CD4-positive, alpha-beta memory T cell (primary cell): ENCODE measurements around the gene INAVA. TPM values are rescaled to one million over a fixed set of nuclear protein-coding genes. Genes with fewer than 3 reads are reported as not detected.
"Not testable (repeated sequence)": the region's sequence is repeated elsewhere in the genome, so short reads cannot be mapped to it uniquely, and the experiment has no call there.

Experiments
- CTCF ChIA-PET: fragments of 350-600 bp; sonication (Branson Sonifier 250); formaldehyde crosslinking; loops from one replicate; lab custom pipeline; 2021; ENCODE audit warnings: inconsistent platforms; ENCODE audit not compliant: partially characterized antibody; lab: Charles Lee
- POLR2A ChIA-PET: fragments of 350-600 bp; sonication (Branson Sonifier 250); formaldehyde crosslinking; loops from one replicate; lab custom pipeline; 2021; ENCODE audit not compliant: partially characterized antibody; lab: Charles Lee
- DNase-seq, 5 donors: peaks; one replicate each; pipeline versions ENCODE4 v3.0.0 to v3.0.0-alpha.2; 2020 to 2022; ENCODE audit warnings: mixed read lengths in 1 of 5
- H3K27ac ChIP-seq: one replicate; pipeline ENCODE4 v1.7.0; 2013; ENCODE audit warnings: low read depth, low read length
- H3K27me3 ChIP-seq: 2 replicates; pipeline ENCODE4 v1.7.0; 2013; ENCODE audit warnings: mild to moderate bottlenecking, low read length, moderate library complexity; ENCODE audit not compliant: insufficient read depth
- H3K36me3 ChIP-seq: 2 replicates; pipeline ENCODE4 v1.7.0; 2013; ENCODE audit warnings: mild to moderate bottlenecking, low read length, moderate library complexity; ENCODE audit not compliant: insufficient read depth
- H3K4me1 ChIP-seq: 2 replicates; pipeline ENCODE4 v1.7.0; 2013; ENCODE audit warnings: mild to moderate bottlenecking, low read length, moderate library complexity; ENCODE audit not compliant: insufficient read depth
- H3K4me3 ChIP-seq, 2 donors: one replicate each; pipeline ENCODE4 v1.7.0; 2013; ENCODE audit warnings: low read length in 2 of 2, mild to moderate bottlenecking in 1 of 2
- H3K9me3 ChIP-seq, 2 donors: one replicate each; pipeline ENCODE4 v1.7.0; 2013; ENCODE audit warnings: low read length in 2 of 2, control low read depth in 1 of 2; ENCODE audit not compliant: control insufficient read depth in 1 of 2
- H3K27ac Mint-ChIP-seq, 7 donors: one replicate each; pipeline ENCODE4 v1.8.0; 2020 to 2021; ENCODE audit warnings: mixed read lengths in 7 of 7, mild to moderate bottlenecking in 6 of 7, inconsistent platforms in 3 of 7, moderate library complexity in 3 of 7
- H3K27me3 Mint-ChIP-seq, 2 donors: one replicate each; pipeline ENCODE4 v1.8.0; 2020 to 2021; ENCODE audit warnings: mixed read lengths in 2 of 2
- H3K36me3 Mint-ChIP-seq, 2 donors: one replicate each; pipeline ENCODE4 v1.8.0; 2020 to 2021; ENCODE audit warnings: mixed read lengths in 2 of 2, inconsistent platforms in 1 of 2, mild to moderate bottlenecking in 1 of 2
- H3K4me1 Mint-ChIP-seq, 4 donors: one replicate each; pipeline ENCODE4 v1.8.0; 2020 to 2021; ENCODE audit warnings: mixed read lengths in 4 of 4, mild to moderate bottlenecking in 1 of 4
- H3K4me3 Mint-ChIP-seq, 8 donors: one replicate each; pipeline ENCODE4 v1.8.0; 2020 to 2021; ENCODE audit warnings: mixed read lengths in 8 of 8, mild to moderate bottlenecking in 7 of 8, moderate library complexity in 6 of 8, inconsistent platforms in 3 of 8
- H3K9me3 Mint-ChIP-seq, 8 donors: one replicate each; pipeline ENCODE4 v1.8.0; 2020 to 2021; ENCODE audit warnings: mixed read lengths in 8 of 8, mild to moderate bottlenecking in 5 of 8, inconsistent platforms in 3 of 8, moderate library complexity in 1 of 8
- intact Hi-C: fragments of 100-400 bp; cut with micrococcal nuclease; formaldehyde crosslinking; loops from one replicate; pipeline ENCODE4 v1.15.1; 2023
- polyA plus RNA-seq, 2 donors: library from polyadenylated mRNA; unstranded; fragments of 300-500 nt; fragmentation: Illumina TruSeq; gene quantifications; one replicate each; pipeline ENCODE4 v1.2.3, GENCODE V29; 2021
- total RNA-seq, 2 experiments: library from RNA; stranded (reverse); gene quantifications; one replicate each; pipeline ENCODE4 v1.2.3, GENCODE V29; 2021

INAVA gene
- total and polyA plus RNA-seq, 4 experiments from 2014 or later = 0.20 to 0.70 (median 0.28) TPM; not detected in 1

- no peaks in the 10 kb centered on the region for H3K36me3 ChIP-seq
- Mint-ChIP-seq H3K4me1 (peaks cover 2 to 5% (median 4%) of the 10 kb centered on the region in 4 donors), H3K4me3 (no peak overlapping the region), H3K27me3 (peaks cover 2% of the 10 kb centered on the region in 2 donors), H3K36me3 (no peaks in the 10 kb centered on the region), H3K9me3 (no peaks in the 10 kb centered on the region), H3K27ac (no peak overlapping the region)
- DNase-seq = no peak
- H3K9me3 ChIP-seq = no peaks in the 10 kb centered on the region
- CTCF ChIA-PET = interaction anchor here (1.3 kb wide), 1 partner anchor 9 kb away, joined by 3 read pairs; no protein-coding TSS in a partner anchor
- POLR2A ChIA-PET = no interaction called here
- intact Hi-C loops = no loop called here
- H3K4me3 ChIP-seq = no peak overlapping the region
- no peaks in the 10 kb centered on the region for H3K4me1 ChIP-seq
- no peak overlapping the region for H3K27ac ChIP-seq
- no peaks in the 10 kb centered on the region for H3K27me3 ChIP-seq
Observed at GRCh38 chr1:200922406-200922805, 27.7 kb downstream of the INAVA start.

- intact Hi-C loops = no loop called here
- peaks cover 2% of the 10 kb centered on the region in 2 donors for H3K27me3 Mint-ChIP-seq
- H3K4me3 Mint-ChIP-seq = no peak overlapping the region
- no peaks in the 10 kb centered on the region for H3K36me3 Mint-ChIP-seq
- no peaks in the 10 kb centered on the region for H3K36me3 ChIP-seq
- DNase-seq = no peak
- H3K9me3 Mint-ChIP-seq = no peaks in the 10 kb centered on the region
- H3K9me3 ChIP-seq = no peaks in the 10 kb centered on the region
- peaks cover 2 to 5% (median 4%) of the 10 kb centered on the region in 4 donors for H3K4me1 Mint-ChIP-seq
- H3K27ac Mint-ChIP-seq = no peak overlapping the region
- CTCF ChIA-PET = no interaction called here
- POLR2A ChIA-PET = no interaction called here
- no peaks in the 10 kb centered on the region for H3K4me1 ChIP-seq
- no peak overlapping the region for H3K27ac ChIP-seq
- no peak overlapping the region for H3K4me3 ChIP-seq
- no peaks in the 10 kb centered on the region for H3K27me3 ChIP-seq
Observed at GRCh38 chr1:200923601-200924000, 28.9 kb downstream of the INAVA start.

- Mint-ChIP-seq H3K4me3 (no peak overlapping the region), H3K27me3 (peaks cover 2% of the 10 kb centered on the region in 2 donors), H3K36me3 (no peaks in the 10 kb centered on the region), H3K4me1 (peaks cover 5 to 16% (median 9%) of the 10 kb centered on the region in 4 donors), H3K9me3 (no peaks in the 10 kb centered on the region), H3K27ac (no peak overlapping the region)
- Histone ChIP-seq H3K27me3 (no peaks in the 10 kb centered on the region), H3K4me1 (no peaks in the 10 kb centered on the region), H3K9me3 (no peaks in the 10 kb centered on the region), H3K36me3 (no peaks in the 10 kb centered on the region), H3K27ac (no peak overlapping the region), H3K4me3 (no peak overlapping the region)
- CTCF ChIA-PET = no interaction called here
- intact Hi-C loops = no loop called here
- DNase-seq = no peak
- POLR2A ChIA-PET = no interaction called here
Observed at GRCh38 chr1:200925831-200926230, 31.1 kb downstream of the INAVA start.

GRCh38 chr1:200929530-200930278 is 35.0 kb downstream of the INAVA start:
- intact Hi-C loops = no loop called here
- no peak overlapping the region for H3K27ac Mint-ChIP-seq
- peaks cover 5 to 16% (median 9%) of the 10 kb centered on the region in 4 donors for H3K4me1 Mint-ChIP-seq
- Histone ChIP-seq H3K4me3 (no peak overlapping the region), H3K27me3 (no peaks in the 10 kb centered on the region), H3K36me3 (no peaks in the 10 kb centered on the region), H3K27ac (no peak overlapping the region), H3K4me1 (no peaks in the 10 kb centered on the region), H3K9me3 (no peaks in the 10 kb centered on the region)
- H3K4me3 Mint-ChIP-seq = no peak overlapping the region
- DNase-seq = no peak
- POLR2A ChIA-PET = no interaction called here
- H3K9me3 Mint-ChIP-seq = no peaks in the 10 kb centered on the region
- no peaks in the 10 kb centered on the region for H3K36me3 Mint-ChIP-seq
- H3K27me3 Mint-ChIP-seq = peaks cover 2% of the 10 kb centered on the region in 2 donors
- CTCF ChIA-PET = no interaction called here

- H3K27ac ChIP-seq, CTCF ChIA-PET, H3K27ac Mint-ChIP-seq, H3K36me3 Mint-ChIP-seq, DNase-seq, POLR2A ChIA-PET, H3K4me3 ChIP-seq, H3K9me3 ChIP-seq, H3K4me3 Mint-ChIP-seq, intact Hi-C loops, H3K27me3 ChIP-seq, H3K36me3 ChIP-seq, H3K27me3 Mint-ChIP-seq, H3K9me3 Mint-ChIP-seq, H3K4me1 ChIP-seq: not testable (repeated sequence)
- H3K4me1 Mint-ChIP-seq = peaks cover 5 to 16% (median 9%) of the 10 kb centered on the region in 4 donors
Observed at GRCh38 chr1:200930285-200930684, 35.6 kb downstream of the INAVA start.

- no peaks in the 10 kb centered on the region for H3K9me3 ChIP-seq
- H3K27me3 Mint-ChIP-seq = no peaks in the 10 kb centered on the region
- no peaks in the 10 kb centered on the region for H3K36me3 ChIP-seq
- DNase-seq = no peak
- no peaks in the 10 kb centered on the region for H3K36me3 Mint-ChIP-seq
- H3K27me3 ChIP-seq = no peaks in the 10 kb centered on the region
- H3K4me3 ChIP-seq = no peak overlapping the region
- H3K4me1 Mint-ChIP-seq = peaks cover 3 to 11% (median 5%) of the 10 kb centered on the region in 4 donors
- H3K9me3 Mint-ChIP-seq = no peaks in the 10 kb centered on the region
- H3K27ac ChIP-seq = no peak overlapping the region
- intact Hi-C loops = no loop called here
- H3K27ac Mint-ChIP-seq = no peak overlapping the region
- H3K4me3 Mint-ChIP-seq = no peak overlapping the region
- no peaks in the 10 kb centered on the region for H3K4me1 ChIP-seq
- POLR2A ChIA-PET = no interaction called here
- CTCF ChIA-PET = interaction anchor here (1.4 kb wide), 1 partner anchor 10 kb away, joined by 3 read pairs; no protein-coding TSS in a partner anchor
Observed at GRCh38 chr1:200931776-200932175, 37.1 kb downstream of the INAVA start.

- peaks cover under 1 to 4% (median 1%) of the 10 kb centered on the region in 4 donors for H3K4me1 Mint-ChIP-seq
- POLR2A ChIA-PET = no interaction called here
- CTCF ChIA-PET = no interaction called here
- no peak for DNase-seq
- H3K9me3 Mint-ChIP-seq = no peaks in the 10 kb centered on the region
- Histone ChIP-seq H3K36me3 (no peaks in the 10 kb centered on the region), H3K27me3 (no peaks in the 10 kb centered on the region), H3K27ac (no peak overlapping the region), H3K4me3 (no peak overlapping the region), H3K4me1 (peaks cover 11% of the 10 kb centered on the region), H3K9me3 (no peaks in the 10 kb centered on the region)
- no peaks in the 10 kb centered on the region for H3K27me3 Mint-ChIP-seq
- no peak overlapping the region for H3K4me3 Mint-ChIP-seq
- H3K27ac Mint-ChIP-seq = no peak overlapping the region
- intact Hi-C loops = no loop called here
- H3K36me3 Mint-ChIP-seq = no peaks in the 10 kb centered on the region
Observed at GRCh38 chr1:200934676-200935245, 40.1 kb downstream of the INAVA start.
